Fibroblast of skin of scalp (primary cell): ENCODE data around the gene SMARCC2.

Source experiments
- DNase-seq: peaks from one replicate; pipeline ENCODE4 v3.0.0-alpha.2; 2013

SMARCC2 gene

DNA sequence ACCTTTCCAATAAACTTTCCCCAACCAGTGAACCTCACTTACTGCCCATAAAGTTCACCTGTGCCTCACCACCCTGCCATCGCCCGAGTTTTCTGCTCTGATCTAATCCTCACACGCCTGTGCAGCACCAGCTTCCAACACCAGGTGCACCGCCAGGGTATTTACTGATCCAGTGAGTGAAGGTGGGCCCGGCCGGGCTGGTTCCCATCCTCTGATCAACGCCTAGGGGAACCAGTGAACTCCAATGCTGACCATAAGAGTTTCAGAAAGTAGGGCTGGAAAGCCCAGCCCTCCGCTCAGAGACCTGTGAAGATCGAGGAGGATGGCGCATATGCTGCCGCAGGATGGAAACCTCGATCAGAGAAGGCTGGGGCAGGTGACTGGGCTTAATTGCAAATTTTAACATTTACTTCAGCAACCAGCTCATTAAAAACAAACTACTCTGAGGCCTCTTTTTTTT lies 37.6 kb downstream of the SMARCC2 start:
- DNase-seq, result no peak

- peak; percentile 53 for DNase-seq
These were observed 38.7 kb downstream of the SMARCC2 start for GRCh38 chr12:56150563-56150962.

- DNase-seq, result no peak
These were observed 42.5 kb downstream of the SMARCC2 start for GRCh38 chr12:56146492-56147460.

GRCh38 chr12:56145217-56145616 lies 44.1 kb downstream of the SMARCC2 start:
- DNase-seq, result no peak

DNA sequence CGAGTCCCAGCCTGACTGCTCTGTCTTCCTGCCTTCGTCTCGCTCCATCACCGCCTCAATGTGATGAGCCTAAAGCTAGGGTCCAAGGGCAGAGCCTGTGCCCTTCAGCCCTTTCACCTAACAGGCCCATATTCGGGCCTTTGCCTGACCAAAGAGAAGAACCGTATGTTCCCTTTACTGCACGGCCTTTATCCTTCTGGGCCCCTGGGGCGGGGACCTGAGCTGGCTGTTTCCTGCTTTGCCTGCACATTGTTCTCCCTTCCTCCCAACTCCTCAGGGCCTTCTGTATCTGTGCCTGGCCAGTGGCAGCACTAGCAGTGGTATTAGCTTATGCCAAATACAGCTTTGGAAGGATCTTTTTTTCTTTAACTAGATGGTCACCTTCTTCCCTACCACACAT lies 45.4 kb downstream of the SMARCC2 start:
- DNase-seq, result no peak

- no peak for DNase-seq
These were observed 46.1 kb downstream of the SMARCC2 start for GRCh38 chr12:56143217-56143616.

DNA sequence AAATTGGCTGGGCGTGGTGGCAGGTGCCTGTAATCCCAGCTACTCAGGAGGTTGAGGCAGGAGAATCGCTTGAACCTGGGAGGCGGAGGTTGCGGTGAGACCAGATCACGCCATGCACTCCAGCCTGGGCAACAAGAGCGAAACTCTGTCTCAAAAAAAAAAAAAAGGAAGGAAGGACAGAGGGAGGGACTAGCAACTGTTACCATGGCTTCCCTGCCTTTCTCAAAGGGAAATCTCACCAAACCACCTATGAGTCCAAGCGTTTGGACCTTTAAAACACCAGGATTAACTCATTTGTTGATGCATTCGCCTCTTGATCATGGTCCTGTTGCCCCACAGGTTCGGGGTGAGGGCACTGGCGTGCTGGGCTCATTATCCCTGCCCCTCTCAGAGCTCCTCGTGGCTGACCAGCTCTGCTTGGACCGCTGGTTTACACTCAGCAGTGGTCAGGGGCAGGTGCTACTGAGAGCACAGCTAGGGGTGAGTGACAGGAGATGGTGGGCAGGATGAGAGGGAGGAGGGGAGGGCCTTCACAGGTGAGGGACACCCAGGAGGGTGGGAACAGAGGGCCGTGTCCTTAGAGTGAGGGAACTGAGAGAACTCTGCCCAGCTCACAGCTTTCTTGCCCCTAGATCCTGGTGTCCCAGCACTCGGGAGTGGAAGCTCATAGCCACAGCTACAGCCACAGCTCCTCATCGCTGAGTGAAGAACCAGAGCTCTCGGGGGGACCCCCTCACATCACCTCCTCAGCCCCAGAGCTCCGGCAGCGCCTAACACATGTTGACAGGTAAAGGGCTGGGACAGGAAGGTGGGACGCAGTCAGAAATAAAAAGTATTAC lies 47.1 kb downstream of the SMARCC2 start:
- DNase-seq, result no peak

GRCh38 chr12:56137853-56138571 lies 51.3 kb downstream of the SMARCC2 start:
- DNase-seq, result no peak

GRCh38 chr12:56134897-56135296 lies 54.4 kb downstream of the SMARCC2 start:
- no peak for DNase-seq

DNA sequence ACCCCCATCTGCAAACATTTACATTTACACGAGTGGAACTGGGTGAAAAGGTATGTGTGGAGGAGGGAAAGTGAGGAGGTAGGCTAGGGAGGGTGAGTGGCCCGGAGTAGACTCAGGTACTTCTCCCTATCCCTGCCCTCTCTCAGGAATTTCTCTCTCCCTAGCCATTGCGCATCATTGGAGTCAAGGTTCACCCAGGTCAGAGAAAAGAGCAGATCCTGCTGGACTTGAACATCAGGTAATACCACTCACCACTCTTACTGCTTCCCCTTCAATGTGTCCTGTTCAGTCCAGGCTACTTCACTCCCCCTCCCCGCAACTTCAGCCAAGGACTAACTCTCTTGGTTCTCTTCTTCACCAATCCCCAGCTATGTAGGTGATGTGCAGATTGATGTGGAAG lies 58.4 kb downstream of the SMARCC2 start:
- no peak for DNase-seq

GRCh38 chr12:56129942-56130495 lies 59.3 kb downstream of the SMARCC2 start:
- no peak for DNase-seq

DNA sequence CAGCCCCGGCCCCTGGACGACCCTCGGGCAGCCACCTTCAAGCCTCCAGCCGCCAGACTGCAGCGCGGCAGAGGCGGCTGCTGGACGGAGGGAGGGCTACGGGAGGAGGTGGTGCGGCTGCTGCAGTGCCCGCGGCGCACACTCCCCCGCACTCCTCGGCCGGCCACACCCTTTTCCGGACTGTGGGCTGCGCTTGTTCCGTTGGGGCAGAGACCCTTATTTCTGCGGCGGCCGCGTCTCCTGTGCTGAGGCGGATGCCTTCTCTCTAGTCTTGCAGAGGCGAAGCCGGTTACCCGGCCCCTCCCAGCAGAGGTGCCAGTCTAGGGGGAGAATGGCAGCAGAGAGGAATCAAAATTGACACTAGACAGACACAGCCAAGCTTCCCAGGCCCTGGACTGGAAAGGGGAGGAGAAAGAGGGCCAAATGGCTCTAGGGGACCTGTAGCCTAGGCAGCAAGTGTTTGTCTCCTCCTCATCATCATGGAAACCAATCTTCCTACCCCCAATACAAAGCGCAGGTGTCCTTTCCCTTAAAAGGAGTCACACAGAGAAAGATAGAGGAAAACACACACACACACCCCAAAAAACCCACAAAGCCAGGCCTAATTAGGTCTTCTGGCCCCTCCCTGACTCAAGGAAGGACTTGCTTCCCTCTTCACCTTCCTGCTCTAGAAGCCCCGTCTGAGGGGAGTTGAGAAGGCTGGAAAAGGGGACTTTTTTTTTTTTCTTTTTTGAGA lies 59.9 kb downstream of the SMARCC2 start:
- peak; percentile 38 for DNase-seq

- peak; percentile 18 for DNase-seq
These were observed 60.5 kb downstream of the SMARCC2 start for GRCh38 chr12:56128670-56129205.

- peak; percentile 100 for DNase-seq
These were observed 61.2 kb downstream of the SMARCC2 start, which contains the start of gene ESYT1 for GRCh38 chr12:56127888-56128669. Gene ESYT1 (plus strand): TSS chr12:56128267. CDS start chr12:56128320, 53 bp downstream.

DNA sequence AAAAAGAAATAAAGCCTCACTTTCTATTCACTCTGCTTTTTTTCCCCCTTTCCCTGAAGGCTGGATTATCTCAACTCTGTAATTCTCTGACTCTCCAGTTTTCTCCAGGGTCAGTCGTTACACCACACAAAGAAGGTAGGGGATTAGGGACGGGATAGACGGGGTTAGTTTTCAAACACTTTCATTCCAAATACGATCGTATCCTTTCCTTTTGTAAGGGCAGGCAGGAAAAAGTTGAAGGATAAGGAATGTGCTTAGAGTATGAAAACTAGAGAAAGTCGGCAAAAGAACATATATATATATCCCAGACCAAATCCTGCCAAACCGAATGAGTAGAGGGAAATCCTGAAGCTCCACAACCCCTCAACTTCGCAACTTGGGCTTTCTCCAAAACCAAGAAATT lies 61.8 kb downstream of the SMARCC2 start:
- DNase-seq, result no peak

- DNase-seq, result no peak
These were observed 62.5 kb downstream of the SMARCC2 start for GRCh38 chr12:56126732-56127239.

GRCh38 chr12:56124133-56124532 lies 65.2 kb downstream of the SMARCC2 start:
- DNase-seq, result no peak

- DNase-seq, result no peak
These were observed 66.6 kb downstream of the SMARCC2 start for GRCh38 chr12:56122637-56123036.

DNA sequence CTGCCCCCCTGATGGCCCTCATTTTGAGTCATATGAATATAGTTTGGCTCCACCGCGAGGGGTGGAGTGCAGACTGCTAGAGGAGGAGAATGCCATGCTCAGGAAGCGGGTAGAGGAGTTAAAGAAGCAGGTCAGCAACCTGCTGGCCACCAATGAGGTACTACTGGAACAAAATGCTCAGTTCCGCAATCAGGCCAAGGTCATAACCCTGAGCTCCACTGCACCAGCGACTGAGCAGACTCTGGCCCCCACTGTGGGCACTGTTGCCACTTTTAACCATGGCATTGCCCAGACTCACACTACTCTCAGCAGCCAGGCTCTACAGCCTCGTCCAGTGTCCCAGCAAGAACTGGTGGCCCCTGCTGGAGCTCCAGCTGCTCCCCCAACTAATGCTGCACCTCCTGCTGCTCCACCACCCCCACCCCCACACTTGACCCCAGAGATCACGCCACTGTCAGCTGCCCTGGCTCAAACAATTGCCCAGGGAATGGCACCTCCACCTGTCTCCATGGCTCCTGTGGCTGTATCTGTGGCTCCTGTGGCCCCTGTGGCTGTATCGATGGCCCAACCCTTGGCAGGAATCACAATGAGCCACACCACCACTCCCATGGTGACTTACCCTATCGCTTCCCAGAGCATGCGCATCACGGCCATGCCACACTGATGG lies 67.9 kb downstream of the SMARCC2 start:
- DNase-seq, result no peak
